ENCODE data around the gene PRKAR1B. TPM values are rescaled to one million over a fixed set of nuclear protein-coding genes. Genes with fewer than 3 reads are reported as not detected.

PRKAR1B gene
- total and polyA plus RNA-seq, 10 of the 15 experiments (the other 5 are each of a cell fraction or from before 2014, with no cell fraction given): 1.4 to 45.6 (median 19.3) TPM

DNA sequence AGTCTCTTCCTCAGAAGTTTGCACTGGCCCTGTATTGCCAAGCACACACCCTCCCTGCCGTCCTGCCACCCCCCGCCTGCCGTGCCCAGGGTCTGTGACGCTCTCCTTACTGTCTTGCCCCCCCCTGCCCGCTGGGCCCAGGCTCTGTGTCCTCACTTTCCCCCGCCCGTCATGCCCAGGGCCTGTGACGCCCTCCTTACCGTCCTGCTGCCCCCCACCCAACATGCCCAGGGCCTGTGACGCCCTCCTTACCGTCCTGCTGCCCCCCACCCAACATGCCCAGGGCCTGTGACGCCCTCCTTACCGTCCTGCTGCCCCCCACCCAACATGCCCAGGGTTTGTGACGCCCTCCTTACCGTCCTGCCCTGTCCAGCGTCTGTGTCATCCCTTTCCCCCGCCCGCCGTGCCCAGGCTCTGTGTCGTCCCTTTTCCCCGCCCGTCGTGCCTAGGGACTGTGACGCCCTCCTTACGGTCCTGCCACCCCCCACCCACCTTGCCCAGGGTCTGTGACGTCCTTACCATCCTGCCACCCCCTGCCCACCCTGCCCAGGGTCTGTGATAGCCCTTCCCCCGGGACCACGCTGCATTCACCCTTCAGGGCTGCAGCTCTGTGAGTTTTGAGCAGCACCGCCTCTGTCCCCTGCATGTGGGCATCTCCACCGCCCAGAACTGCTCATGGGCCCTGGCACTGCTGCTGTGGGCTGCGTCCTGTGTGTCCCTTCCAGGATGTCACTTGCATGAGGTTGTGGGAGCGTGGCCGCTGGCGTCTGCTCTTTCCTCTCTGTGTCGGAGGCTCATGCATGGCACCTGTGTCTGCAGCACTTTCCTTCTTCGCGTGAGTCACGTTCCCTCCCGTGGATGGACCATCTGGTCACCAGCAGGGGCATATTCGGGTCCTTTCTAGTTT lies 19.3 kb upstream of the PRKAR1B start:
- 97% methylated on average over 30 of the region's 40 CpGs for WGBS (ENCODE audit: insufficient coverage, insufficient replicate concordance, low lambda C conversion rate, missing lambda C conversion rate)
- ChIA-PET CTCF (no interaction called here), POLR2A (no interaction called here), RAD21 (ENCODE audit: unreplicated experiment) (no interaction called here), SMC1A (ENCODE audit: uncharacterized antibody, unreplicated experiment) (no interaction called here)
- Histone ChIP-seq H3K4me2 (ENCODE audit: control insufficient read depth, insufficient read depth) (no peak overlapping the region), H3K79me2 (ENCODE audit: control insufficient read depth, insufficient read depth, low read length) (no peaks in the 10 kb centered on the region), H4K20me1 (ENCODE audit: control insufficient read depth, insufficient read depth) (no peaks in the 10 kb centered on the region; the same call in 1 of the 2 replicates), H3K4me1 (ENCODE audit: control insufficient read depth, insufficient read depth, low read length) (no peaks in the 10 kb centered on the region), H3K4me3 (no peak overlapping the region), H3K9me3 (replicated peaks; ENCODE audit: control insufficient read depth, insufficient read depth, low read length) (no peaks in the 10 kb centered on the region; the same call in 2 of the 3 replicates), H3K36me3 (ENCODE audit: control insufficient read depth in 2 of 2, insufficient read depth in 2 of 2, low read length in 1 of 2) (peaks cover 9% of the 10 kb centered on the region in 2 experiments; a peak in 3 of 4 replicates), H3K27me3 (replicated peaks in 1 of 2; ENCODE audit: control insufficient read depth in 2 of 2, insufficient read depth in 2 of 2, low read length in 1 of 2) (no peaks in the 10 kb centered on the region), H2AFZ (ENCODE audit: control insufficient read depth, low read depth, low read length) (no peak overlapping the region), H3K27ac (ENCODE audit: control insufficient read depth, insufficient read depth) (no peak overlapping the region), H3K9ac (ENCODE audit: control insufficient read depth, insufficient read depth, low read length) (no peak overlapping the region)
- in situ Hi-C loops (cut with MboI): no loop called here
- intact Hi-C loops (cut with micrococcal nuclease; ENCODE audit: unreplicated experiment): no loop called here
- no peak for ATAC-seq
- BruUV-seq (replicated peaks): no TSS peak
- no peak for FAIRE-seq
- no peak for DNase-seq (ENCODE audit: low read depth, low spot score)
- TF ChIP-seq NFYB (IDR thresholded peaks at IDR 0.05; ENCODE audit: insufficient read depth, low read depth, low read length) (no peak), RAD21 (IDR thresholded peaks at IDR 0.05; ENCODE audit: insufficient read depth, low read depth, low read length) (no peak), ESRRA (IDR thresholded peaks at IDR 0.05; ENCODE audit: low read length) (no peak), ZBED1 (IDR thresholded peaks at IDR 0.05; ENCODE audit: borderline replicate concordance) (no peak), RBBP5 (conservative IDR thresholded peaks at IDR 0.05) (no peak), NR2F1 (conservative IDR thresholded peaks at IDR 0.05) (no peak), ZSCAN29 (IDR thresholded peaks at IDR 0.05) (no peak), SRF (IDR thresholded peaks at IDR 0.05; ENCODE audit: low read depth in 2 of 2, low read length in 2 of 2) (no peak), ZNF217 (IDR thresholded peaks at IDR 0.05) (no peak), FOXK2 (IDR thresholded peaks at IDR 0.05) (no peak), SMARCA5 (IDR thresholded peaks at IDR 0.05) (no peak), NBN (IDR thresholded peaks at IDR 0.05) (no peak)
- TF ChIP-seq, protein P1, sequence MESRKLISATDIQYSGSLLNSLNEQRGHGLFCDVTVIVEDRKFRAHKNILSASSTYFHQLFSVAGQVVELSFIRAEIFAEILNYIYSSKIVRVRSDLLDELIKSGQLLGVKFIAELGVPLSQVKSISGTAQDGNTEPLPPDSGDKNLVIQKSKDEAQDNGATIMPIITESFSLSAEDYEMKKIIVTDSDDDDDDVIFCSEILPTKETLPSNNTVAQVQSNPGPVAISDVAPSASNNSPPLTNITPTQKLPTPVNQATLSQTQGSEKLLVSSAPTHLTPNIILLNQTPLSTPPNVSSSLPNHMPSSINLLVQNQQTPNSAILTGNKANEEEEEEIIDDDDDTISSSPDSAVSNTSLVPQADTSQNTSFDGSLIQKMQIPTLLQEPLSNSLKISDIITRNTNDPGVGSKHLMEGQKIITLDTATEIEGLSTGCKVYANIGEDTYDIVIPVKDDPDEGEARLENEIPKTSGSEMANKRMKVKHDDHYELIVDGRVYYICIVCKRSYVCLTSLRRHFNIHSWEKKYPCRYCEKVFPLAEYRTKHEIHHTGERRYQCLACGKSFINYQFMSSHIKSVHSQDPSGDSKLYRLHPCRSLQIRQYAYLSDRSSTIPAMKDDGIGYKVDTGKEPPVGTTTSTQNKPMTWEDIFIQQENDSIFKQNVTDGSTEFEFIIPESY (IDR thresholded peaks at IDR 0.05): no peak
- TF ChIP-seq, protein P2, sequence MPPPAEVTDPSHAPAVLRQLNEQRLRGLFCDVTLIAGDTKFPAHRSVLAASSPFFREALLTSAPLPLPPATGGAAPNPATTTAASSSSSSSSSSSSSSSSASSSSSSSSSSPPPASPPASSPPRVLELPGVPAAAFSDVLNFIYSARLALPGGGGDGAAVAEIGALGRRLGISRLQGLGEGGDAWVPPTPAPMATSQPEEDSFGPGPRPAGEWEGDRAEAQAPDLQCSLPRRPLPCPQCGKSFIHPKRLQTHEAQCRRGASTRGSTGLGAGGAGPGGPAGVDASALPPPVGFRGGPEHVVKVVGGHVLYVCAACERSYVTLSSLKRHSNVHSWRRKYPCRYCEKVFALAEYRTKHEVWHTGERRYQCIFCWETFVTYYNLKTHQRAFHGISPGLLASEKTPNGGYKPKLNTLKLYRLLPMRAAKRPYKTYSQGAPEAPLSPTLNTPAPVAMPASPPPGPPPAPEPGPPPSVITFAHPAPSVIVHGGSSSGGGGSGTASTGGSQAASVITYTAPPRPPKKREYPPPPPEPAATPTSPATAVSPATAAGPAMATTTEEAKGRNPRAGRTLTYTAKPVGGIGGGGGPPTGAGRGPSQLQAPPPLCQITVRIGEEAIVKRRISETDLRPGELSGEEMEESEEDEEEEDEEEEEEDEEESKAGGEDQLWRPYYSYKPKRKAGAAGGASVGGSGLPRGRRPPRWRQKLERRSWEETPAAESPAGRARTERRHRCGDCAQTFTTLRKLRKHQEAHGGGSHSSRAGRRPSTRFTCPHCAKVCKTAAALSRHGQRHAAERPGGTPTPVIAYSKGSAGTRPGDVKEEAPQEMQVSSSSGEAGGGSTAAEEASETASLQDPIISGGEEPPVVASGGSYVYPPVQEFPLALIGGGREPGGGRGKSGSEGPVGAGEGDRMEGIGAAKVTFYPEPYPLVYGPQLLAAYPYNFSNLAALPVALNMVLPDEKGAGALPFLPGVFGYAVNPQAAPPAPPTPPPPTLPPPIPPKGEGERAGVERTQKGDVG (CRISPR knock-in tag; IDR thresholded peaks at IDR 0.05): no peak
- TF ChIP-seq, protein P3, sequence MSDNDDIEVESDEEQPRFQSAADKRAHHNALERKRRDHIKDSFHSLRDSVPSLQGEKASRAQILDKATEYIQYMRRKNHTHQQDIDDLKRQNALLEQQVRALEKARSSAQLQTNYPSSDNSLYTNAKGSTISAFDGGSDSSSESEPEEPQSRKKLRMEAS (IDR thresholded peaks at IDR 0.05; ENCODE audit: low read depth, low read length): no peak
- TF ChIP-seq, protein P4, sequence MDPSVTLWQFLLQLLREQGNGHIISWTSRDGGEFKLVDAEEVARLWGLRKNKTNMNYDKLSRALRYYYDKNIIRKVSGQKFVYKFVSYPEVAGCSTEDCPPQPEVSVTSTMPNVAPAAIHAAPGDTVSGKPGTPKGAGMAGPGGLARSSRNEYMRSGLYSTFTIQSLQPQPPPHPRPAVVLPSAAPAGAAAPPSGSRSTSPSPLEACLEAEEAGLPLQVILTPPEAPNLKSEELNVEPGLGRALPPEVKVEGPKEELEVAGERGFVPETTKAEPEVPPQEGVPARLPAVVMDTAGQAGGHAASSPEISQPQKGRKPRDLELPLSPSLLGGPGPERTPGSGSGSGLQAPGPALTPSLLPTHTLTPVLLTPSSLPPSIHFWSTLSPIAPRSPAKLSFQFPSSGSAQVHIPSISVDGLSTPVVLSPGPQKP (IDR thresholded peaks at IDR 0.05; ENCODE audit: low read depth, low read length): no peak
- TF ChIP-seq, protein P5, sequence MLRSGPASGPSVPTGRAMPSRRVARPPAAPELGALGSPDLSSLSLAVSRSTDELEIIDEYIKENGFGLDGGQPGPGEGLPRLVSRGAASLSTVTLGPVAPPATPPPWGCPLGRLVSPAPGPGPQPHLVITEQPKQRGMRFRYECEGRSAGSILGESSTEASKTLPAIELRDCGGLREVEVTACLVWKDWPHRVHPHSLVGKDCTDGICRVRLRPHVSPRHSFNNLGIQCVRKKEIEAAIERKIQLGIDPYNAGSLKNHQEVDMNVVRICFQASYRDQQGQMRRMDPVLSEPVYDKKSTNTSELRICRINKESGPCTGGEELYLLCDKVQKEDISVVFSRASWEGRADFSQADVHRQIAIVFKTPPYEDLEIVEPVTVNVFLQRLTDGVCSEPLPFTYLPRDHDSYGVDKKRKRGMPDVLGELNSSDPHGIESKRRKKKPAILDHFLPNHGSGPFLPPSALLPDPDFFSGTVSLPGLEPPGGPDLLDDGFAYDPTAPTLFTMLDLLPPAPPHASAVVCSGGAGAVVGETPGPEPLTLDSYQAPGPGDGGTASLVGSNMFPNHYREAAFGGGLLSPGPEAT (IDR thresholded peaks at IDR 0.05; ENCODE audit: low read depth): no peak

Measured in GM12878 (cell line).